Neural cell (in vitro differentiated cells): ENCODE data around the gene PNPLA7. TPM values are rescaled to one million over a fixed set of nuclear protein-coding genes. Genes with fewer than 3 reads are reported as not detected.
A peak's percentile ranks its signal among the peaks of the same experiment; 100 is the strongest.

ENCODE experiments used
- H2AFZ ChIP-seq: fragments of 200-600, 300-800 bp; sonication (generic), shearing (Covaris generic); 2 replicates; pipeline ENCODE4 v1.6.0; 2014; ENCODE audit warnings: low read depth, mild to moderate bottlenecking, antibody characterized with exemption, low read length, moderate library complexity
- H3F3A ChIP-seq: fragments of 200-600 bp; shearing (Covaris generic); 2 replicates; pipeline ENCODE4 v1.6.1; 2016; ENCODE audit warnings: mild to moderate bottlenecking, moderate library complexity, mixed read lengths, antibody characterized with exemption, low read length; ENCODE audit not compliant: insufficient read depth, poor library complexity, severe bottlenecking
- H3K27ac ChIP-seq: fragments of 200-600, 300-800 bp; sonication (generic), shearing (Covaris generic); 2 replicates; pipeline ENCODE4 v1.5.1; 2014; ENCODE audit warnings: mild to moderate bottlenecking, low read length, moderate library complexity
- H3K27me3 ChIP-seq: fragments of 300-800, 200-600 bp; sonication (generic), shearing (Covaris generic); 2 replicates; pipeline ENCODE4 v1.6.0; 2014; ENCODE audit warnings: mild to moderate bottlenecking, low read depth, low read length, moderate library complexity; ENCODE audit not compliant: insufficient read depth
- H3K36me3 ChIP-seq: fragments of 300-800, 200-600 bp; sonication (generic), shearing (Covaris generic); 2 replicates; pipeline ENCODE4 v1.5.1; 2014; ENCODE audit warnings: mild to moderate bottlenecking, antibody characterized with exemption, low read length, moderate library complexity; ENCODE audit not compliant: insufficient read depth
- H3K4me2 ChIP-seq: fragments of 300-800, 200-600 bp; sonication (generic), shearing (Covaris generic); 2 replicates; pipeline ENCODE4 v1.6.0; 2014; ENCODE audit warnings: mild to moderate bottlenecking, low read length
- H3K4me3 ChIP-seq: fragments of 300-800, 200-600 bp; sonication (generic), shearing (Covaris generic); 2 replicates; pipeline ENCODE4 v1.5.1; 2014; ENCODE audit warnings: mild to moderate bottlenecking, low read length, moderate library complexity
- H3K79me2 ChIP-seq: fragments of 200-600 bp; shearing (Covaris generic); replicated peaks from 2 replicates; pipeline ENCODE4 v1.6.0; 2014; ENCODE audit warnings: mild to moderate bottlenecking, low read length, moderate library complexity; ENCODE audit not compliant: insufficient read depth
- H3K9ac ChIP-seq: fragments of 300-800, 200-600 bp; sonication (generic), shearing (Covaris generic); 2 replicates; pipeline ENCODE4 v1.6.1; 2016; ENCODE audit warnings: mild to moderate bottlenecking, low read length, mixed read lengths
- H3K9me2 ChIP-seq: fragments of 200-600 bp; shearing (Covaris generic); 2 replicates; pipeline ENCODE4 v1.6.1; 2016; ENCODE audit warnings: mild to moderate bottlenecking, low read length, mixed read lengths; ENCODE audit not compliant: insufficient read depth
- H3K9me3 ChIP-seq: fragments of 200-600, 300-800 bp; sonication (generic), shearing (Covaris generic); 2 replicates; pipeline ENCODE4 v1.6.1; 2016; ENCODE audit warnings: mild to moderate bottlenecking, mixed run types, low read length, moderate library complexity, mixed read lengths
- H4K20me1 ChIP-seq: fragments of 200-600 bp; shearing (Covaris generic); 2 replicates; pipeline ENCODE4 v1.6.1; 2016; ENCODE audit warnings: mild to moderate bottlenecking, mixed run types; ENCODE audit not compliant: insufficient read depth
- CTCF ChIP-seq: fragments of 450-650 bp; IDR thresholded peaks from 2 replicates; pipeline ENCODE4 v1.5.1; 2014; ENCODE audit warnings: antibody characterized with exemption, mild to moderate bottlenecking, moderate library complexity; ENCODE audit not compliant: poor library complexity, severe bottlenecking
- EP300 ChIP-seq: fragments of 450-650 bp; conservative IDR thresholded peaks from 2 replicates; pipeline ENCODE4 v1.6.1; 2014; ENCODE audit warnings: antibody characterized with exemption, mild to moderate bottlenecking, moderate library complexity; ENCODE audit not compliant: poor library complexity, severe bottlenecking
- EZH2 ChIP-seq: fragments of 200-600, 300-800 bp; shearing (Covaris generic), sonication (generic); IDR thresholded peaks from 2 replicates; pipeline ENCODE4 v1.6.1; 2014; ENCODE audit warnings: antibody characterized with exemption, low read length, borderline replicate concordance, mild to moderate bottlenecking; ENCODE audit not compliant: insufficient read depth, poor library complexity, severe bottlenecking
- MXI1 ChIP-seq: fragments of 450-650 bp; conservative IDR thresholded peaks from 2 replicates; pipeline ENCODE4 v1.6.1; 2014; ENCODE audit warnings: antibody characterized with exemption, mild to moderate bottlenecking; ENCODE audit not compliant: poor library complexity, severe bottlenecking
- POLR2AphosphoS5 ChIP-seq: IDR thresholded peaks from 2 replicates; pipeline ENCODE4 v1.6.1; 2012
- RAD21 ChIP-seq: fragments of 450-650 bp; conservative IDR thresholded peaks from 2 replicates; pipeline ENCODE4 v1.6.1; 2014; ENCODE audit warnings: antibody characterized with exemption, mild to moderate bottlenecking, moderate library complexity
- REST ChIP-seq: IDR thresholded peaks from 2 replicates; pipeline ENCODE4 v1.6.1; 2012; ENCODE audit warnings: borderline replicate concordance
- SMC3 ChIP-seq: fragments of 450-650 bp; conservative IDR thresholded peaks from 2 replicates; pipeline ENCODE4 v1.6.1; 2014; ENCODE audit warnings: antibody characterized with exemption, mild to moderate bottlenecking, moderate library complexity; ENCODE audit not compliant: poor library complexity
- TAF1 ChIP-seq: IDR thresholded peaks from 2 replicates; pipeline ENCODE4 v1.6.1; 2012; ENCODE audit warnings: low read depth
- polyA plus RNA-seq: library from polyadenylated mRNA; depleted of rRNA; stranded (reverse); fragments of >200 nt; gene quantifications from 2 replicates; pipeline ENCODE4 v1.2.3, GENCODE V29; 2014

PNPLA7 gene
- polyA plus RNA-seq, 1 donor from 2014 or later = 0.72 TPM

- TF ChIP-seq REST (peak; percentile 87), TAF1 (peak; percentile 81), EZH2 (no peak), POLR2AphosphoS5 (peak; percentile 92), EP300 (peak; percentile 27), CTCF (no peak), MXI1 (peak; percentile 91), SMC3 (peak; percentile 16), RAD21 (no peak)
- H3K79me2 ChIP-seq = peaks cover 11% of the 10 kb centered on the region
- H3K4me2 ChIP-seq = peak within 1 kb of the TSS; percentile 82
- peak within 1 kb of the TSS; percentile 60 for H2AFZ ChIP-seq
- no peaks in the 10 kb centered on the region for H3K27me3 ChIP-seq
- no peaks in the 10 kb centered on the region for H3K36me3 ChIP-seq
- H3K4me3 ChIP-seq = peak within 1 kb of the TSS; percentile 95
- peak within 1 kb of the TSS; percentile 58 for H3K27ac ChIP-seq
- no peaks in the 10 kb centered on the region for H4K20me1 ChIP-seq
- H3K9me2 ChIP-seq = no peaks in the 10 kb centered on the region
- H3K9ac ChIP-seq = peak within 1 kb of the TSS; percentile 73
- H3K9me3 ChIP-seq = no peaks in the 10 kb centered on the region
- H3F3A ChIP-seq = no peaks in the 10 kb centered on the region
Measured at GRCh38 chr9:137590469-137591383, 40.5 kb upstream of the PNPLA7 start, which contains the start of gene ZMYND19. TSS of gene ZMYND19 (minus strand) at chr9:137590512. CDS start at chr9:137590263, 249 bp downstream.

- no peaks in the 10 kb centered on the region for H3K36me3 ChIP-seq
- H3K4me3 ChIP-seq = peak overlapping the region; percentile 90
- H3F3A ChIP-seq = no peaks in the 10 kb centered on the region
- H3K27me3 ChIP-seq = no peaks in the 10 kb centered on the region
- no peak overlapping the region for H3K4me2 ChIP-seq
- H3K9me3 ChIP-seq = no peaks in the 10 kb centered on the region
- peaks cover 11% of the 10 kb centered on the region for H3K79me2 ChIP-seq
- no peaks in the 10 kb centered on the region for H4K20me1 ChIP-seq
- no peak overlapping the region for H2AFZ ChIP-seq
- H3K27ac ChIP-seq = no peak overlapping the region
- no peaks in the 10 kb centered on the region for H3K9me2 ChIP-seq
- H3K9ac ChIP-seq = peak overlapping the region; percentile 72
- no peak for TF ChIP-seq TAF1
- no peak for TF ChIP-seq CTCF
- no peak for TF ChIP-seq MXI1
- no peak for TF ChIP-seq REST
- TF ChIP-seq EZH2 = no peak
- TF ChIP-seq EP300 = no peak
- TF ChIP-seq POLR2AphosphoS5 = no peak
- TF ChIP-seq RAD21 = no peak
- no peak for TF ChIP-seq SMC3
Measured at GRCh38 chr9:137590123-137590468, 39.9 kb upstream of the PNPLA7 start.
